Effector memory CD4-positive, alpha-beta T cell (primary cell): ENCODE data around the gene DENND1A.

Experiments used
- DNase-seq, 3 donors: peaks; one replicate each; pipeline ENCODE4 v3.0.0-alpha.2; 2020
- H3K27ac ChIP-seq: 2 replicates; pipeline ENCODE4 v1.7.0; 2013; ENCODE audit warnings: mild to moderate bottlenecking, low read length, moderate library complexity; ENCODE audit not compliant: insufficient read depth, poor library complexity, severe bottlenecking
- H3K27me3 ChIP-seq: replicated peaks from 2 replicates; pipeline ENCODE4 v1.7.0; 2013; ENCODE audit warnings: mild to moderate bottlenecking, low read length; ENCODE audit not compliant: insufficient read depth, control insufficient read depth, poor library complexity, severe bottlenecking
- H3K36me3 ChIP-seq: 2 replicates; pipeline ENCODE4 v1.7.0; 2013; ENCODE audit warnings: mild to moderate bottlenecking, low read length, moderate library complexity; ENCODE audit not compliant: control insufficient read depth, insufficient read depth
- H3K4me1 ChIP-seq: 2 replicates; pipeline ENCODE4 v1.7.0; 2013; ENCODE audit warnings: low read length, mild to moderate bottlenecking; ENCODE audit not compliant: control insufficient read depth, insufficient read depth, poor library complexity, severe bottlenecking
- H3K4me3 ChIP-seq: 2 replicates; pipeline ENCODE4 v1.7.0; 2013; ENCODE audit warnings: low read length, low read depth, mild to moderate bottlenecking; ENCODE audit not compliant: insufficient read depth, poor library complexity, severe bottlenecking
- H3K9me3 ChIP-seq: 2 replicates; pipeline ENCODE4 v1.7.0; 2013; ENCODE audit warnings: mild to moderate bottlenecking, low read length, moderate library complexity; ENCODE audit not compliant: control insufficient read depth

Gene DENND1A

GRCh38 chr9:123756484-123757106 is 173.3 kb downstream of the DENND1A start:
- Histone ChIP-seq H3K4me1 (no peaks in the 10 kb centered on the region), H3K4me3 (no peak overlapping the region), H3K27ac (no peak overlapping the region), H3K36me3 (no peaks in the 10 kb centered on the region), H3K9me3 (no peaks in the 10 kb centered on the region), H3K27me3 (no peaks in the 10 kb centered on the region)
- no peak for DNase-seq

GRCh38 chr9:123753669-123754258 is 176.2 kb downstream of the DENND1A start:
- Histone ChIP-seq H3K27ac (no peak overlapping the region), H3K4me1 (no peaks in the 10 kb centered on the region), H3K36me3 (no peaks in the 10 kb centered on the region), H3K9me3 (no peaks in the 10 kb centered on the region), H3K27me3 (no peaks in the 10 kb centered on the region), H3K4me3 (no peak overlapping the region)
- DNase-seq, result no peak

- no peak for DNase-seq
- H3K27me3 ChIP-seq, result no peaks in the 10 kb centered on the region
- no peaks in the 10 kb centered on the region for H3K9me3 ChIP-seq
- no peak overlapping the region for H3K4me3 ChIP-seq
- no peak overlapping the region for H3K27ac ChIP-seq
- no peaks in the 10 kb centered on the region for H3K36me3 ChIP-seq
- H3K4me1 ChIP-seq, result no peaks in the 10 kb centered on the region
Measured at GRCh38 chr9:123753016-123753415, 176.9 kb downstream of the DENND1A start.

- no peaks in the 10 kb centered on the region for H3K36me3 ChIP-seq
- H3K4me3 ChIP-seq, result no peak overlapping the region
- no peak overlapping the region for H3K27ac ChIP-seq
- H3K9me3 ChIP-seq, result no peaks in the 10 kb centered on the region
- DNase-seq, result no peak
- no peaks in the 10 kb centered on the region for H3K4me1 ChIP-seq
- H3K27me3 ChIP-seq, result no peaks in the 10 kb centered on the region
Measured at GRCh38 chr9:123749580-123750202, 180.2 kb downstream of the DENND1A start.

GRCh38 chr9:123746765-123747164 is 183.2 kb downstream of the DENND1A start:
- DNase-seq, result no peak
- Histone ChIP-seq H3K27me3 (no peaks in the 10 kb centered on the region), H3K9me3 (no peaks in the 10 kb centered on the region), H3K27ac (no peak overlapping the region), H3K4me3 (no peak overlapping the region), H3K36me3 (no peaks in the 10 kb centered on the region), H3K4me1 (no peaks in the 10 kb centered on the region)

- no peak for DNase-seq
- H3K9me3 ChIP-seq, result no peaks in the 10 kb centered on the region
- no peaks in the 10 kb centered on the region for H3K36me3 ChIP-seq
- H3K27me3 ChIP-seq, result no peaks in the 10 kb centered on the region
- H3K4me1 ChIP-seq, result no peaks in the 10 kb centered on the region
- no peak overlapping the region for H3K4me3 ChIP-seq
- no peak overlapping the region for H3K27ac ChIP-seq
Measured at GRCh38 chr9:123745933-123746332, 184.0 kb downstream of the DENND1A start.

- Histone ChIP-seq H3K4me3 (no peak overlapping the region), H3K36me3 (no peaks in the 10 kb centered on the region), H3K4me1 (no peaks in the 10 kb centered on the region), H3K27ac (no peak overlapping the region), H3K9me3 (no peaks in the 10 kb centered on the region), H3K27me3 (no peaks in the 10 kb centered on the region)
- DNase-seq, result no peak
Measured at GRCh38 chr9:123745451-123745850, 184.5 kb downstream of the DENND1A start.

- Histone ChIP-seq H3K27me3 (no peaks in the 10 kb centered on the region), H3K4me3 (no peak overlapping the region), H3K36me3 (no peaks in the 10 kb centered on the region), H3K9me3 (no peaks in the 10 kb centered on the region), H3K27ac (no peak overlapping the region), H3K4me1 (no peaks in the 10 kb centered on the region)
- DNase-seq, result no peak
Measured at GRCh38 chr9:123743737-123744136, 186.2 kb downstream of the DENND1A start.

GRCh38 chr9:123742009-123742767 is 187.7 kb downstream of the DENND1A start:
- Histone ChIP-seq H3K27ac (no peak overlapping the region), H3K27me3 (no peaks in the 10 kb centered on the region)

GRCh38 chr9:123741214-123741613 is 188.7 kb downstream of the DENND1A start:
- Histone ChIP-seq H3K4me3 (no peak overlapping the region), H3K27ac (no peak overlapping the region), H3K4me1 (no peaks in the 10 kb centered on the region), H3K9me3 (no peaks in the 10 kb centered on the region), H3K36me3 (no peaks in the 10 kb centered on the region), H3K27me3 (no peaks in the 10 kb centered on the region)
- no peak for DNase-seq

More at GRCh38 chr9:123742009-123742767, 187.7 kb downstream of the DENND1A start:
- DNase-seq, result no peak
- no peaks in the 10 kb centered on the region for H3K9me3 ChIP-seq
- H3K4me1 ChIP-seq, result no peaks in the 10 kb centered on the region
- no peak overlapping the region for H3K4me3 ChIP-seq
- H3K36me3 ChIP-seq, result no peaks in the 10 kb centered on the region
